ENCODE results near the gene SLC25A15.

- TF ChIP-seq, protein P1, sequence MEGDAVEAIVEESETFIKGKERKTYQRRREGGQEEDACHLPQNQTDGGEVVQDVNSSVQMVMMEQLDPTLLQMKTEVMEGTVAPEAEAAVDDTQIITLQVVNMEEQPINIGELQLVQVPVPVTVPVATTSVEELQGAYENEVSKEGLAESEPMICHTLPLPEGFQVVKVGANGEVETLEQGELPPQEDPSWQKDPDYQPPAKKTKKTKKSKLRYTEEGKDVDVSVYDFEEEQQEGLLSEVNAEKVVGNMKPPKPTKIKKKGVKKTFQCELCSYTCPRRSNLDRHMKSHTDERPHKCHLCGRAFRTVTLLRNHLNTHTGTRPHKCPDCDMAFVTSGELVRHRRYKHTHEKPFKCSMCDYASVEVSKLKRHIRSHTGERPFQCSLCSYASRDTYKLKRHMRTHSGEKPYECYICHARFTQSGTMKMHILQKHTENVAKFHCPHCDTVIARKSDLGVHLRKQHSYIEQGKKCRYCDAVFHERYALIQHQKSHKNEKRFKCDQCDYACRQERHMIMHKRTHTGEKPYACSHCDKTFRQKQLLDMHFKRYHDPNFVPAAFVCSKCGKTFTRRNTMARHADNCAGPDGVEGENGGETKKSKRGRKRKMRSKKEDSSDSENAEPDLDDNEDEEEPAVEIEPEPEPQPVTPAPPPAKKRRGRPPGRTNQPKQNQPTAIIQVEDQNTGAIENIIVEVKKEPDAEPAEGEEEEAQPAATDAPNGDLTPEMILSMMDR (IDR thresholded peaks at IDR 0.05): no peak
- no peak for TF ChIP-seq POLR2AphosphoS5 (IDR thresholded peaks at IDR 0.05)
Measured at GRCh38 chr13:40819797-40820315, 30.4 kb downstream of the SLC25A15 start.

Data from prostate gland (tissue), 2 donors.